Epithelial cell of esophagus (primary cell): ENCODE data around the gene ZNF28.
"Not testable (repeated sequence)": the region's sequence is repeated elsewhere in the genome, so short reads cannot be mapped to it uniquely, and the experiment has no call there.

Experiments
- DNase-seq: peaks from one replicate; pipeline ENCODE4 v3.0.0; 2010; ENCODE audit warnings: low read depth
- H3K4me3 ChIP-seq: 2 replicates; pipeline ENCODE4 v1.5.1; 2011; ENCODE audit warnings: mild to moderate bottlenecking, low read length, control low read depth
- TF ChIP-seq, protein P1 (sequence below): IDR thresholded peaks from 2 replicates; pipeline ENCODE4 v1.5.1; 2011; ENCODE audit warnings: low read depth, mild to moderate bottlenecking, low read length, control low read depth, inconsistent platforms; ENCODE audit not compliant: insufficient read depth; ENCODE audit errors: missing control alignments

Gene ZNF28

DNA sequence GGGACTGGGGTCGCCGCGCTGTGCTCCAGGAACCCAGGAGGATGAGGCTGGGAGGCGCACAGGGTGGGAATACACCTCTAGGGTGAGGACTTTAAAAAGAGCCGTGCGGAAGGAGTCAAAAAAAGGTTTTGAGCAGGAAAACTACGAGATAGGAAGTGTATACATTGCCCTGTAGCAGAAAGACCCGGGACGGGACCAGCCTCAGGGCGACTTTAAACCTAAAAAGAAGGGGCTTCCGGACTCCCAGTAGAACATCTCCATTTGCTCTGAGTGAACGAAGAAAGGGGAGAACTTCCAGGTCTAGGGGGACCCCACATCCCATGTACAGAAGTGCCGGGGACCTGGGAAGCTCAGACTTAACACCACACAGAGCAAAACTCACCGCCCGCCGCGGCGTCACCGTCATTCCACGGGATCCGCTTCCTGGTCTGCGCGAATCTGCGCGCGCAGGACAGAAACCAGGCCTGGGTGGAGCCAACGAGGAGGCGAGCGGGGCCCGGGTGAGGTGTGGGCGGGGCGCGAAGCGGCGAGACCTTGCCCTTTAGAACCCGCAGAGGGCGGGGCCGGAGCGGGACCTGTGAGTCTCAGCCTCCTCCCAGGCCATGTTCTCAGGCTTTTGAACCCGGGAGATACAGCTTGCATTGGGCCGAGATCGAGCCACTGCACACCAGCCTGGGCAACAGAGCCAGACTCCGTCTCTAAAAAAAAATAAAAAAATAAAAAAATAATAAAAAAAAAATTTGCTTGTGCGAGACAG is at the start of gene ZNF28:
TSS of gene ZNF28 (minus strand) at position 430 of the 757 bp plus-strand sequence. CDS start 3,675 bp downstream, outside the sequence.
- H3K4me3 ChIP-seq = peak within 1 kb of the TSS; percentile 72
- peak; percentile 30 for DNase-seq

DNA sequence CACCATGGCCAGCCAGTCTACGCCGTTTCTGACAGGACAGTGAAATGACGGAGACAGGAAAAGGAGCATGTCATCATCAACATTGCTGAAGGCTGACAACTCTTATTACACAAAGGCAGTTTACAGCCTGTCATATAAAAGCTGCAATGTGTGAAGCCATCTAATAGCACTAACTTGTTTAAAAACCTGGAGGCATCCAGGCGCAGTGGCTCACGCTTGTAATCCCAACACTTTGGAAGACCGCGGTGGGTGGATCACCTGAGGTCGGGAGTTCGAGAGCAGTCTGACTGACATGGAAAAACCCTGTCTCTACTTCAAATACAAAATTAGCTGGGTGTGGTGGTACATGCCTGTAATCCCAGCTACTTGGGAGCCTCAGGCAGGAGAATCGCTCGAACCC is 46.6 kb upstream of the ZNF28 start:
- DNase-seq, H3K4me3 ChIP-seq: not testable (repeated sequence)

DNA sequence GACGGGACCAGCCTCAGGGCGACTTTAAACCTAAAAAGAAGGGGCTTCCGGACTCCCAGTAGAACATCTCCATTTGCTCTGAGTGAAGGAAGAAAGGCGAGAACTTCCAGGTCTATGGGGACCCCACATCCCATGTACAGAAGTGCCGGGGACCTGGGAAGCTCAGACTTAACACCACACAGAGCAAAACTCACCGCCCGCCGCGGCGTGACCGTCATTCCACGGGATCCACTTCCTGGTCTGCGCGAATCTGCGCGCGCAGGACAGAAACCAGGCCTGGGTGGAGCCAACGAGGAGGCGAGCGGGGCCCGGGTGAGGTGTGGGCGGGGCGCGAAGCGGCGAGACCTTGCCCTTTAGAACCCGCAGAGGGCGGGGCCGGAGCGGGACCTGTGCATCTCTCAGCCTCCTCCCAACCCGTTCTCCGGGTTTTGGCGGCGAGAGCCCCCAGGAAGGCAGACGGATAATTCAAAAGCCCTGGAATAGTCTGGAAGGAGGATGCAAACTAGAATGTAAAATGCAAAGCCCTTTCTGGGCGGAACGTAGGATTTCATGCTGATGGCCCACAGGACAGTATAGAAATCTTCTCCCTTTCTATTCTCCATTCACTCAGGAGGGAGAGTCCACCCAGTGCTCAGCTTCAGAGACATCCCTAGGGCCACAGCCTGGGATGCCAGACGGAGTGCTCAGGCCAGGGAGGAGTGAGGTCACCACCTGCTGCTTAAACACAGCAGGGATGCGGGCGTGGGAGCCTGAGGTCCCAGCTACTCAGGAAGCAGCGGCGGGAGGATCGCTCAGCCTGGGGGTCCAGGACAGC is 36.2 kb upstream of the ZNF28 start, which contains the start of gene ZNF468:
TSS of gene ZNF468 (minus strand) at position 242 of the 814 bp plus-strand sequence. CDS start 3,347 bp downstream, outside the sequence.
- peak; percentile 66 for DNase-seq
- H3K4me3 ChIP-seq = peak within 1 kb of the TSS; percentile 66

DNA sequence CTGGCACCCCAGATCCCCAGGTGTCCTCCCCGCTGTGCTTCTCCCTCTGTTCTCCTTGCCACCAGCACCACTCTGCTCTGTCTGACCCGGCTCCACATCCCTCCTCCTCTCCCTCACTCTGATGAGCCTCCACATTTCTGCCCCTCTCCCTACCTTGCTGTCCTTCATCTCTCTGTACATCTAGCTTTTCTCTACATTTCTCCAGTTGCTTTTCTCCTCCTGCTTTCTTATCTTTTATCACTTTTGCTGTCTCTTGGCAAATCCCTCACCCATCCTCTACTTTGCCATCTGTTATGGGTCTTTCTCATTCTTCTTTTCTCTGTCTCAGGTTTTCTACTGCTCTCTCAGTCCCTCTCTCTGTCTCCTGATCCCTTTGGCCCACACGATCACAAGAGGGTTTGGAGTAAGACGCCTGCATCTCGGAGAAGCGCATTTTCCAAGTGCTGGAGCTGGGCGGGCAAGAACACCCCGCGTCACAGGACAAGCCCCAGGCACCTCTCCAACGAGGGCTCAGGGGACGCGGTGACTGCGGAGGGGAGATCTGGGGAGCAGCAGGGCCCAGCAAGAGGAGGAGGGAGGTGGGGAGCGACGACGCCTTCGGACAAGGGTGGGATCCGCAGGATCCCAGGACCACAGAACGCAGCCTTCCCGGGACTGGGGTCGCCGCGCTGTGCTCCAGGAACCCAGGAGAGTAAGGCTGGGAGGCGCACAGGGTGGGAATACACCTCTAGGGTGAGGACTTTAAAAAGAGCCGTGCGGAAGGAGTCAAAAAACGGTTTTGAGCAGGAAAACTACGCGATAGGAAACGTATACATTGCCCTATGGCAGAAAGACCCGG is 35.3 kb upstream of the ZNF28 start:
- DNase-seq = peak; percentile 24
- peak overlapping the region; percentile 66 for H3K4me3 ChIP-seq

DNA sequence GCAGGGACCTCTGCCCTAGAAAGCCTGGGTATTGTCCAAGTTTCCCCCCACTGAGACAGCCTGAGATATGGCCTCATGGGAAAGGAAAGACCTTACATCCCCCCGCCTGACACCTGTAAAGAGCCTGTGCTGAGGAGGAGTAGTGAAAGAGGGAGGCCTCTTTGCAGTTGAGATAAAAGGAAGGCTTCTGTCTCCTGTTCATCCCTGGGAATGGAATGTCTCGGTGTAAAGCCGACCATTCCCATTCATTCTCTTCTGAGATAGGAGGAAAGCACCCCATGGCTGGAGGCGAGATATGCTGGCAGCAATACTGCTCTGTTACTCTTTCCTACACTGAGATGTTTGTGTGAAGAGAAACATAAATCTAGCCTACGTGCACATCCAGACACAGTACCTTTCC is 25.9 kb upstream of the ZNF28 start:
- DNase-seq, H3K4me3 ChIP-seq: not testable (repeated sequence)

DNA sequence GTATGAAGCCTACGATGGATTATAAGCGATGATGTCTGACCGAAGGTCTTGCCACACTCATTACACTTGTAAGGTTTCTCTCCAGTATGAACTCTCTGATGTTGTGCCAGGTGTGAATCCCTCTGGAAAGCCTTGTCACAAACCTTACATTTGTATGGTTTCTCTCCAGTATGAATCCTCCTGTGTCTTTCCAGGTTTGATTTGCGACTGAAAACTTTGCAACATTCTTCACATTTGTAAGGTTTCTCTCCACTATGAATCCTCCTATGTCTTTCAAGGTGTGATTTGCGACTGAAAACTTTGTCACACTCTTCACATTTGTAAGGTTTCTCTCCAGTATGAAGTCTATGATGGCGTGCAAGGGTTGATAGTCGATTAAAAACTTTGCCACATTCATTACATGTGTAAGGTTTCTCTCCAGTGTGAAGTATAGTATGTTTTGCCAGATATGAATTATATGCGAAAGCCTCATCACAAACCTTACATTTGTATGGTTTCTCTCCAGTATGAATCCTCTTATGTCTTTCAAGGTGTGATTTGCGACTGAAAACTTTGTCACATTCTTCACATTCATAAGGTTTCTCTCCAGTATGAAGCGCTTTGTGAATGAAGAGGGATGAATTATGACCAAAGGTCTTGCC is 19.5 kb upstream of the ZNF28 start:
- H3K4me3 ChIP-seq, DNase-seq: not testable (repeated sequence)

DNA sequence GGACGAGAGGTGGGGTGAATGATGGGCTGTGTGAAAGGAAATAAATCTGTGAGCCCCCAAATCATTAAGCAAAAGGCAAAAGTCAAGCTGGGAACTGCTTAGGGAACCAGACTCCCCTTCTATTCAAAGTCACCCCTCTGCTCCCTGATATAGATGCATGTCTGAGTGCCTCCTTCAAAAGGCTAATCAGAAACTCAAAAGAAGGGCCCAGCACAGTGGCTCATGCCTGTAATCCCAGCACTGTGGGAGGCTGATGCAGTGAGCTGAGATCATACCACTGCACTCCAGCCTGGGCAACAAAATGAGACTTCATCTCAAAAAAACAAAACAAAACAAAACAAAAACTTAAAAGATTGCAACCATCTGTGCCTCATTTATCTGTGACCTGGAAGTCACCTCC is 12.9 kb upstream of the ZNF28 start:
- DNase-seq, H3K4me3 ChIP-seq: not testable (repeated sequence)

DNA sequence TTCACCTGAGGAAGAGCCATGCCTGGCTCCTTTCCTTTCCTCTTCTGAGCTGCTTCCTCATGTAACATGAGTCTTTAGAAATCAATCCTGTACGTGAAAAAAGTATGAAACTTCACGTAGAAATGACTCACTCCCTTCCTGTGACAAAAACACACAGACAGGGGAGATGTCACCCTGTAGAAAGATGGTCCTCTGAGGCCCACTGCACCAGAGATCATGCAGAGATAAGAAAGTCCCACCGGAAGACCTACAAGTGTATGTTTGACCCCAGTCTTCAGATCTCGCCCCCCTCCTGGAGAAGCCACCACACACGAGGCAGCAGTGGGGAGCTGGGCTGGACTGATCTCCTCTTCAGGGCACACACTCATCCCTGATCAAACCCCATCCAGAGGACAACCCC is 12.1 kb upstream of the ZNF28 start:
- not testable (repeated sequence) for DNase-seq, H3K4me3 ChIP-seq

DNA sequence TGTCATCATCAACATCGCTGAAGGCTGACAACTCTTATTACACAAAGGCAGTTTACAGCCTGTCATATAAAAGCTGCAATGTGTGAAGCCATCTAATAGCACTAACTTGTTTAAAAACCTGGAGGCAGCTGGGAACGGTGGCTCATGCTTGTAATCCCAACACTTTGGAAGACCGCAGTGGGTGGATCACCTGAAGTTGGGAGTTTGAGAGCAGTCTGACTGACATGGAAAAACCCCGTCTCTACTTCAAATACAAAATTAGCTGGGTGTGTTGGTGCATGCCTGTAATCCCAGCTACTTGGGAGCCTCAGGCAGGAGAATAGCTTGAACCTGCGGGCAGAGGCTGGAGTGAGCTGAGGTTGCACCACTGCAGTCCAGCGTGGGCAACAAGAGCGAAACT is 8.4 kb upstream of the ZNF28 start:
- H3K4me3 ChIP-seq = not testable (repeated sequence)

DNA sequence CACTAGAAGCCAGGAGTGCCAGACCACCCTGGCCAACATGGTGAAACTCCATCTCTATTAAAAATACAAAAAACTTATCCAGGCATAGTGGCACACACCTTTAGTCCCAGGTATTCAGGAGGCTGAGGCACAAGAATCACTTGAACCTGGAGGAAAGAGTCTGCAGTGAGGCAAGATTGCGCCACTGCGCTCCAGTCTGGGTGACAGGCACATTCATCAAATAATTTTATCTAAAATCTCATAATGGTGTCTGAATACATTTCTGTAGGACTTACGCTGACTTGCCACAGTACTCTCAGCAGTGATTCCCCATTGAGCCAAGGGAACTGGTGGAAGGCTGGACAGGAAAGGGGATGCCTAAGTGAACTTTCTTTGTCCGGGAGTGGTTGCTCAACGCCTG is 4.3 kb upstream of the ZNF28 start:
- TF ChIP-seq, protein P1, sequence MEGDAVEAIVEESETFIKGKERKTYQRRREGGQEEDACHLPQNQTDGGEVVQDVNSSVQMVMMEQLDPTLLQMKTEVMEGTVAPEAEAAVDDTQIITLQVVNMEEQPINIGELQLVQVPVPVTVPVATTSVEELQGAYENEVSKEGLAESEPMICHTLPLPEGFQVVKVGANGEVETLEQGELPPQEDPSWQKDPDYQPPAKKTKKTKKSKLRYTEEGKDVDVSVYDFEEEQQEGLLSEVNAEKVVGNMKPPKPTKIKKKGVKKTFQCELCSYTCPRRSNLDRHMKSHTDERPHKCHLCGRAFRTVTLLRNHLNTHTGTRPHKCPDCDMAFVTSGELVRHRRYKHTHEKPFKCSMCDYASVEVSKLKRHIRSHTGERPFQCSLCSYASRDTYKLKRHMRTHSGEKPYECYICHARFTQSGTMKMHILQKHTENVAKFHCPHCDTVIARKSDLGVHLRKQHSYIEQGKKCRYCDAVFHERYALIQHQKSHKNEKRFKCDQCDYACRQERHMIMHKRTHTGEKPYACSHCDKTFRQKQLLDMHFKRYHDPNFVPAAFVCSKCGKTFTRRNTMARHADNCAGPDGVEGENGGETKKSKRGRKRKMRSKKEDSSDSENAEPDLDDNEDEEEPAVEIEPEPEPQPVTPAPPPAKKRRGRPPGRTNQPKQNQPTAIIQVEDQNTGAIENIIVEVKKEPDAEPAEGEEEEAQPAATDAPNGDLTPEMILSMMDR = no peak
- no peak overlapping the region for H3K4me3 ChIP-seq
- DNase-seq = no peak

More for the DNA sequence above, 8.4 kb upstream of the ZNF28 start:
- not testable (repeated sequence) for DNase-seq

DNA sequence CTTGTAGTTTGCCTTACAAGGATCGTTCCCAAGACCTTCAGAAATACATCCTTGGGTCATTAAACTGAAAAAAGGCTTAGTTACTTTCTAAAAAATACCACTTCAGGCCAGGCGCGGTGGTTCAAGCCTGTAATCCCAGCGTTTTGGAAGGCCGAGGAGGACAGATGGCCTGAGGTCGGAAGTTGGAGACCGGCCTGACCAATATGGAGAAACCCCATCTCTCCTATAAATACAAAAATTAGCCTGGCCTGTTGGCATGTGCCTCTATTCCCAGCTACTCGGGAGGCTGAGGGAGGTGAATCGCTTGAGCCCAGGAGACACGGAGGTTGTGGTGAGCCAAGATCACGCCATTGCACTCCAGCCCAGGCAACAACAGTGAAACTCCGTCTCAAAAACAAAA is 2.2 kb upstream of the ZNF28 start:
- TF ChIP-seq, protein P1 = no peak
- H3K4me3 ChIP-seq = no peak overlapping the region
- no peak for DNase-seq

DNA sequence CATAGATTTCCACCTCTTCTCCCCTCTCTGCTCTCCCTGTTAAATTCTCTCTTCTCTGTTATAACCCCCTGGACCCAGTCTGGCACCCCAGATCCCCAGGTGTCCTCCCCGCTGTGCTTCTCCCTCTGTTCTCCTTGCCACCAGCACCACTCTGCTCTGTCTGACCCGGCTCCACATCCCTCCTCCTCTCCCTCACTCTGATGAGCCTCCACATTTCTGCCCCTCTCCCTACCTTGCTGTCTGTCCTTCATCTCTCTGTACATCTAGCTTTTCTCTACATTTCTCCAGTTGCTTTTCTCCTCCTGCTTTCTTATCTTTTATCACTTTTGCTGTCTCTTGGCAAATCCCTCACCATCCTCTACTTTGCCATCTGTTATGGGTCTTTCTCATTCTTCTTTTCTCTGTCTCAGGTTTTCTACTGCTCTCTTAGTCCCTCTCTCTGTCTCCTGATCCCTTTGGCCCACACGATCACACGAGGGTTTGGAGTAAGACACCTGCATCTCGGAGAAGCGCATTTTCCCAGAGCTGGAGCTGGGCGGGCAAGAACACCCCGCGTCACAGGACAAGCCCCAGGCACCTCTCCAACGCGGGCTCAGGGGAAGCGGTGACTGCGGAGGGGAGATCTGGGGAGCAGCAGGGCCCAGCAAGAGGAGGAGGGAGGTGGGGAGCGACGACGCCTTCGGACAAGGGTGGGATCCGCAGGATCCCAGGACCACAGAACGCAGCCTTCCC is 795 bp downstream of the ZNF28 start:
- peak; percentile 20 for DNase-seq
- peak overlapping the region; percentile 72 for H3K4me3 ChIP-seq
